AG04449 (cell line): ENCODE results near the gene ENG.
"Not testable (repeated sequence)": the region's sequence is repeated elsewhere in the genome, so short reads cannot be mapped to it uniquely, and the experiment has no call there.

Source experiments
- CTCF ChIA-PET: fragments of 350-600 bp; formaldehyde crosslinking; extraction: SDS; loops from one replicate; lab custom pipeline; 2021; ENCODE audit warnings: antibody characterized with exemption; lab: Yijun Ruan, JAX
- POLR2A ChIA-PET: fragments of 400-600, 350-600 bp; formaldehyde crosslinking; extraction: SDS; loops from one replicate; lab custom pipeline; 2020; ENCODE audit warnings: antibody characterized with exemption, inconsistent platforms; lab: Yijun Ruan, JAX
- DNase-seq: peaks from one replicate; pipeline ENCODE4 v3.0.0-alpha.2; 2010; ENCODE audit warnings: low read depth, low spot score
- H3K4me3 ChIP-seq: 2 replicates; pipeline ENCODE4 v1.5.1; 2011; ENCODE audit warnings: low read depth, mild to moderate bottlenecking, control low read depth, low read length
- CTCF ChIP-seq: IDR thresholded peaks from one replicate; pipeline ENCODE4 v1.5.1; 2011; ENCODE audit warnings: mild to moderate bottlenecking, moderate library complexity, low read length, control low read depth, inconsistent platforms; ENCODE audit not compliant: insufficient read depth; ENCODE audit errors: missing control alignments

ENG gene

GRCh38 chr9:127783111-127784008 lies 71.1 kb downstream of the ENG start:
- CTCF ChIA-PET = interaction anchor here (1.1 to 10.9 kb wide), 15 partner anchors 11 to 204 kb away, joined by 3 to 93 read pairs (median 5); partner anchors contain the start of gene TOR2A
- no peak for DNase-seq
- POLR2A ChIA-PET = no interaction called here
- H3K4me3 ChIP-seq = no peak overlapping the region
- TF ChIP-seq CTCF = no peak

- POLR2A ChIA-PET = no interaction called here
Measured at GRCh38 chr9:127781806-127782205, 72.7 kb downstream of the ENG start.

GRCh38 chr9:127780909-127781308 lies 73.5 kb downstream of the ENG start:
- H3K4me3 ChIP-seq, POLR2A ChIA-PET, DNase-seq: not testable (repeated sequence)
- CTCF ChIA-PET = interaction anchor here (0.8 to 10.9 kb wide), 4 partner anchors 10 to 191 kb away, joined by 3 to 69 read pairs (median 4); partner anchors contain the start of gene TOR2A

More at GRCh38 chr9:127781806-127782205, 72.7 kb downstream of the ENG start:
- no peak for DNase-seq
- CTCF ChIA-PET = interaction anchor here (1.1 to 10.9 kb wide), 5 partner anchors 10 to 195 kb away, joined by 4 to 93 read pairs (median 11); partner anchors contain the start of gene TOR2A
- no peak overlapping the region for H3K4me3 ChIP-seq
- no peak for TF ChIP-seq CTCF

GRCh38 chr9:127780126-127780885 lies 74.2 kb downstream of the ENG start:
- no peak for DNase-seq
- ChIA-PET CTCF (interaction anchor here (0.8 to 10.9 kb wide), 6 partner anchors 9 to 190 kb away, joined by 3 to 69 read pairs (median 4); partner anchors contain the start of gene TOR2A), POLR2A (no interaction called here)
- TF ChIP-seq CTCF = no peak
- no peak overlapping the region for H3K4me3 ChIP-seq

GRCh38 chr9:127779136-127779981 lies 75.1 kb downstream of the ENG start:
- POLR2A ChIA-PET = no interaction called here
- DNase-seq = no peak
- TF ChIP-seq CTCF = no peak
- no peak overlapping the region for H3K4me3 ChIP-seq
- CTCF ChIA-PET = interaction anchor here (1.1 to 10.9 kb wide), 5 partner anchors 8 to 171 kb away, joined by 3 to 69 read pairs (median 5); partner anchors contain the start of gene TOR2A
